Measurements from ENCODE around the gene RASGRF1.

The RASGRF1 gene

DNA sequence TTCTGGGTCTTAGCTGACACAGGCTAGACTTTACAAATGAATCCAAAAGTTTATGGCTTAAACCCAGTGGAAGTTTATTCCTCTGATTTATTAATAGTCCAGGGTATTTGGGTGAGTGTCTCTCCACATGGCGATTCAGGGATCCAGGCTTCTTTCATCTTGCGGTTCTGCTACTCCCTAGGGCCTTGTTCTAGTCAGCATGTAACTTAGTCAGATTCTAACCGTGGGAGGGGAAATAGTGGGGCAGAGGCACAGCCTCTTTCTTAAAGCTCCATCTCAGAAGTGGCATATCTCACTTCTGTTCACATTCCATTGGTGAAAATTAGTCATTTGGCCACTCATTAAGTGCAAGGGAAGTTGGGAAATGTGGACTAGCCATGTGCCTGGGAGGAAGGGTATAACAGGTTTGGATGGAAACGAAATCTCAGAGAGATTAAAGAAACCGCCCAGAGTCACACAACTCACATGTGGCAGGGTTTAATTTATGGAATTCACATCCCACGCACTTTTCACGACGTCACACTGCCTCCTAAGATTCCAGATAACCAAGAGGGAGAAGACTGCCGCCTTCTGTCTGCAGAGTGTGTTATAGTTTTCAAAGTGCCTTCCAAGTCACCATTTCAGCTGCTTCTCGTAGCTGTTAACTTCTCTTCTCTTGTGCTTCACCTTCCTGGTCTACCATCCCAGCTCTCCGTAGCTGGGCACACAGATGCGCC is 11.4 kb upstream of the RASGRF1 start:
- DNase-seq (ENCODE audit: low read depth in 2 of 2): no peak

DNA sequence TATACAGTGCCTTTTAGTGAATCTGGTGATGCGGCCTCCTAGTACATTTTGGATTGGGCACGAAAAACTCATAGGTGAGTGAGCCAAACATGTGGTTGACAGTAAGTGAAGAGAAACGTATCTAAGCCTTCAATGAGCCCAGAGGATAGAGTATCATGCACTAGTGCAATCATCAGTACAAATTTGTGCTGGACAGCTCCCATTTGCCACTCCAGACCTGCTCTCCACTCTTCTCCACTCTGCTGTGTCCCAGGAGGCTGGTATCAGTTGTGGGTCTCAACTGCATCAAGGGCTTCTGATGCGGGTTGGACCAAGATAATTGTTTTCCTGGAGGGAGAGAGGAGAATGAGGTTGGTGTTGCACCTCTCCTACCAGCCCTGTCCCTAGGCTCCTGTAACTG is 9.1 kb upstream of the RASGRF1 start:
- no peak for DNase-seq (ENCODE audit: low read depth in 2 of 2)

DNA sequence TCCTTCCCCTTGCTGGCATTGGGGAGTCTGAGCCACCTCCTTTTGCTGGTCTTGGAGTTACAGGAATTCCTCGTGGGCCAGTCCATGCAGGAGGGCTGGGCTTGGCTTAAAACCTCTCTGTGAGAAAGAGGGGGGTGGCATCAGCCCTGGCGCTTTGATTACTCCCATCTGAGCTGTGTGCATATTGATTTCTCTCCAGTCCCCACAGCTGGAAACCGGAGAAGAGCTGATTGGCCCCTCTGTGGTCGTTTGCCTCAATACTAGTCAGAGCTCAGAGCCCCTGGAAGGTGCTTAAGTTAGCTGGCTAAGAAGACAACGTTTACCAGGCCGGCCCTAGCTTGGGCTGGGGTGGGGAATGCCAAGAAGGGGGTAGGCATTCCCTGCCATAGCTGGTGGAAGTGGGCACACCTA is 4.0 kb upstream of the RASGRF1 start:
- no peak for DNase-seq (ENCODE audit: low read depth in 2 of 2)

DNA sequence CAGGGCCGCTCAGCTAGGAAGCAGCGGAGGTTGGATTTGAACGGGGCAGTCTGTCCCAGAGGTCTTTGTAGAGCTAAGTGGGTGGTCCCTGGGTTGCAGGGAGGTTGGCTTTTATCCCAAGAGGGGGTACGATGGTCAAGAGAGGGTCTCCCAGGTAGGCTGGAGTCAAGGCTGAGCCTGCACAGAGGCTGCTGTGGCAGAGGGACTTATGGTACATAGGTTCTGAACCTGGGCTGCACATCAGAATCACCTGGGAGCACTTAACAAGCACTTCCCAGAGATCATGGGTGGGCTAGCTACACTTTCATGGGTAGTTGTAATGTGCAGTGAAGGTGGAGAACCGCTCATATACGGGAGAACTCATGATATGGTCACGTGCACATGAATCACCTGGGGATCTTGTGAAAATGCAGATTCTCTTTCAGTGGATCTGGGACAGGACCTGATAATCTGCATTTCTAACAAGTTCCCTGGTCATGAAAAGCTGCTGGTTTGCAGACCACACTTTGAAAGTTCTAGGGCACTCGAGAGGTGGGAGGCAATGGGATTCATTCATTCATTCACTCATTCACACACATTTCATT is 2.9 kb upstream of the RASGRF1 start:
- DNase-seq (ENCODE audit: low read depth in 2 of 2): no peak

DNA sequence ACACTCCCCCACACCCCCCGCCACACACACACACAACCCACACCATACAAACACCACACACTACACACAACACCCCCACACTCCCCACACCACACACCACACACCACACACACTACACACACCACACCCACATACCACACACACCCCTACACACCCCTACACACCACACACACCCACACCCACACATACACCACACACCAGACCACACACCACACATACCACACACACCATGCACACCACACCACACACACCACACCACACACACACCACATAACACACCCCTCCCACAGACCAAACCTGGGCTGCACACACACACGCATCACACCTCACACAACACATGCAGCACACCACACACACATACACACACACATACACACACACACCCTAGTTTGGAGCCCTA is 1.8 kb upstream of the RASGRF1 start:
- DNase-seq (ENCODE audit: low read depth in 2 of 2): no peak

DNA sequence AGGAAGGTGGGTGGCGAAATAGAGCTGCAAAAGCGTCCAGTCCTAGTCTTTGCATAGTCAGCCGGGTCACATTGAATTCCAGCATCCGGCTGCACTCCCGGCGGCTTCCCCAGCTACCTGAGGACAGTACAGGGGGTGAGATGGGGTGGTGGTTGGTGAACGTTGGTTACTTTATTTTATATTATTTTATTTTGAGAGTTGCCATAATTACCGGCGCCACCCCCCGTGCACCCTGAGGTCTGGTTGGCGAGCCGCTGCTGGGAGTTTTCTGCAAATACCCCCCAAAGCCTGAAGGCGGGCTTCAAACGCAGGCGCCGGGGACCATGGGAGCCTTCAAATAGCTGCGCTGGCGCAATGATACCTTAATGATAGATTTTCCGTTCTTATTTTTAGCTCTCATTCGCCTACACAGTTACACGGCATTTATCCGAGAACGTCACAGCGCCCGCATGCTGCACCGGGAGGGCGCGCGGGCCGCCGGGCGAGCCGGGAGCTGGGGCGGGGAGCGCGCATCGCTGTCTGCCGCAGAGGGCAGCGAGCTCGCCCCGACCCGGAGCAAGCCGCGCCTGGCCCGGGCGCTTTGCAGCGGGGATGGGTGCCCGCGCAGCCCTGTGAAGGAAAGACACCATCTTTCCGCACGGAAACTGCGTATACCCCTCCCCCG is 756 bp upstream of the RASGRF1 start:
- DNase-seq (ENCODE audit: low read depth in 2 of 2): no peak

DNA sequence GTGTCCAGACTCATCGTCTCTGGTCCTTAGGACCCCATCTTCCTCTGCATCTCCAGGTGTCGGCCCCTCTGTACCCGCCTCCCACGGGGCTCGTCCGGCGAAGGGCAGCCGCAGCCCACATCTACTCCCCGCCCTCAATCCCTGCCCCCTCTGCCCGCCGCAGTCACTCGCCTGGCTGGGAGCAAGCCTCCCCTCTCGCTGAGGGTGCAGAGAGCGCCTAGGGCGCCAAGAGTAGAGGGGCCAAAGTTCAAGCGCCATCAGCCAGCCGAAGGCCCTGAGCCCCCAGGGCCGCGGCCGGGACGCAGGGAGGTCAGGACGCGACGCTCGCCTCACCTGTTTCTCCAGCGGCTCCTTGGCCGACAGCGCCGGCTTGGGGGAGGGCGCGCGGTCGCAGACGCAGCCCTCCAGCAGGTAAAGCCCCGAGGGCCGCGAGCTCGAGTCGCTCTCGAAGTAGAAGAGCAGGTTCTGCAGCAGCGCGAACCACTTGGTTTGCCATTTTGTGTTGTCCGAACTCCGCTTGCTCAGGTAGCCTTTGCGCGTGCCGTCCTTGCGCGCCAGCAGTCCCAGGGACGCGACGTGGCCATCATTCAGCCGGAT is 592 bp downstream of the RASGRF1 start:
- DNase-seq (ENCODE audit: low read depth in 2 of 2): no peak

DNA sequence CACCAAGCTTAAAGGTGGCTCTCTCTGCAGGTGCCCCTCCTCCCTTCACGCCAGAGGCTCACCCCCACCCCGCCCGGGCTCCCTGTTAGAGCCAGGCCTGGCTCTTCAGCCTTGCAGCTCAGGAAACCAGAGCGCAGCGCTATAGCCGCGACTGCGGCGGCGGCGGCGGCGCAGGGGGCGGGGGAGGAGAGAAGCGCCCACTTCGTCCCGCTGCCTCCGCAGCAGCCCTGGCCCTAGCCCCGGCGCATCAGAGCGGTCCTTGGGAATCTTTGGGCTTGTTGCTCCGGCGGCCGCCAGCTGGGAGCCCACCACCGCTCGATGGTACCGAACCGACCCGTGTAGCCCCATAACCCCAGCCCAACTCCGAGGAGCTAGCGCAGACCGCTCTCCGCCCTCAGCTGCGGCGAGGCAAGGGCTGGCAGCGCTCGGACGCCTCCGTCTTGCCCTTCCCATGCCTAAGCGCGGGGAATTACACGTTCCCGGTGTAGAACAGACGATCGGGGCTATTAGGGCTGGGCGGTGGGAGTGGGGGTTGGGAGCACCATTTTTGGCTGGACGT is 1.2 kb downstream of the RASGRF1 start:
- no peak for DNase-seq (ENCODE audit: low read depth in 2 of 2)

DNA sequence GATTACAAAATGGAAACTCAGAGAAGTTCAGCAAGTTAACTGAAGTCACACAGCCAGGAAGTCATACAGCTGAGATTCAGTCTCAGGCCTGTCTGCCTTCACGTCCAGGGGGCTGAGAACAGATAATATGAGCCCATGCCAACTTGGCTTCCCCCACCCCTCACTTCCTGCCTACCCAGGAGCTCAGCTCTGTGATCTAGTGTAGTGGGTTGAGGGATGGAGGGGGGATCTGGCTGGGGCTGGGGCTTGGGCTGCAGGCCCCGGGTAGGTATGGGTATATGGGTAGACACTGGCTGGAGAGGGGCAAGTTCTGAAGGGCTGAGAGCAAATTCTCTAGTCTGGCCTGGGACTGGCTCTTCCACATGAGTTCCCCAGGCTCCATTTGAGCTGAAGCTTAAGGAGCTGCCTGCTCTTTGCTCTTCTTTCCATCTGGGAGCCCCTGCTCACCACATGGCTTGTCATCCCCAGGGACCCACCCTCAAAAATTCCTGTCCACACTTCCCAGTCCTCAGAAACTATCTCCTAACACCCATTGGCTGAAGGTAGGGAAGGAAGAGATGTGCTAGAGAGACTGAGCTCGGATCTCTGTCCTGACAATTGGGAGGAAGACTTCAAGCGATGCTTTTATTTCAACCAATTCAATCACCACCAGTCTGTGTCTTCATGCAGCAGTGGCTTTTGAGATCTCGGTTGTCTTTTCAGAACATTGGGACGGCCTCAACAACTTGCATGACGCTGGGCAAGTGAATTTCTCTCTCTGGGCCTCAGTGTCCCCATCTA is 2.0 kb downstream of the RASGRF1 start:
- DNase-seq (ENCODE audit: low read depth in 2 of 2): no peak

DNA sequence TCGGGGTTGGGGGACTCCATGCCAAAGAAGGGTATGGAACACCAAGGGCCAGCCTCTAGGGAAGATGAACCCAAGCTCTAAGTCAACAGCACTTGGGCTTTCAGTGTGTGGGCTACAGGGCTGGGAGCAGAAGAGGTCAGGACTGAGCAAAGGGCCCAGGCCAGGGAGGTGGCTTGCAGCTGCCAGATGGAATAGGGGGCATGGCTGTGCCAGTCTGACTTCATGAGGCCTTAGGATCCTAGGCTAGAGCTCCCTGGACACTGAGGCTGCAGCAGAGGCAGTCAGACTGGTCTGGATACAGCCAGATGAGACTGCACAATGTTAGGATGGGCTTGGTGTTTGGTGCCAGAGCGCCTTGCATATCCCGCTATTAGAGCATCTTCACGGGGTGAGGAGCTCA is 3.8 kb downstream of the RASGRF1 start:
- DNase-seq (ENCODE audit: low read depth in 2 of 2): no peak

DNA sequence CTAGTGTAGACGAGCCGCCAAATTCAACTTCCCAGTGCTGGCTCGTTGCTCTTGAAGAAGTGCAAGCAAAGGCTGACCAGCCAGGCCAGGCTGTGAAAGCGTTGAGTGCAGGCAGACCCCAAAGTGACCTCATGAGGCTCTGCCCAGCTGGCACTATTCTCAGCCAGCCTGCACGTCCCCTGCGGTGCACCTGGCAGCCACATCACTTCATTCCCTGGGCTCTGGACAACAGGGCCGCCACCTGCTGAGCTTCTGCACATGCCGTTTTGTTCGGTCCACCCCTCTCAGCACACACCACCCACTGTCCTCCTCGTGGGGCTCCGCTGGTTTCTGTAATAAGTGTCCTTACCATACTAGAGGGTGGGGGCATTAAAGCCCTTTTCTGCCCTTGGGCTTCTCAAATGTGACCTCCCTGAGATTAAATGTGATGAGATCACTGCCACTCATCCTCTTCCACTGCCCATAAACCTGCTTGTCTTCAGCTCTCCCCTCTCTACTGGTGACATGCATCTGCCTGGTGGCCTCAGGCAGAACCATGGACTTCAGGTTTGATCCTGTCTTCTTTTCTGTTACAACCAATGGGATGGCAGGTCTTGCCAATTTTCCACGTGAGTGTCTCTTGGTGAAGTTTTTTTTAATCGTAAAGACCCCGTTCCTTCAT is 6.1 kb downstream of the RASGRF1 start:
- no peak for DNase-seq (ENCODE audit: low read depth in 2 of 2)

DNA sequence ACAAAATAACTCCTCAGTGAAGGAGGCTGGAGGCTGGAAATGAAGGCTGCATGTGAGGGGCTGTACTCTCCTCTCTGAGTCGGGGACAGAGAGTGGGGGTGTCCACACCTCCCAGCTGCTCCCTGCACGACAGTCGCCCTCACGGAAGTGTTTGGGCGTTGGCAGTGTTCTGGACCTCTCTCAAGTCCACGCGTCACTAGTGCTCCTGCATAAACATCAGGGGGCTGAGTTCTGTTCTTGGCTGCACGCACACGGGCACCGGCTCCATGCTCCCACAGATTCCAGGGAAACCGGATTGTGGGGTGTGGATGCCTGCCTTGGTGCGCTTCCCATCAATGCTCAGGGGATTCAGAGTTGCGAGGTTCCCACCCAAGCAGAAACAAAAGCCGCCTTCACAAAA is 7.4 kb downstream of the RASGRF1 start:
- no peak for DNase-seq (ENCODE audit: low read depth in 2 of 2)

DNA sequence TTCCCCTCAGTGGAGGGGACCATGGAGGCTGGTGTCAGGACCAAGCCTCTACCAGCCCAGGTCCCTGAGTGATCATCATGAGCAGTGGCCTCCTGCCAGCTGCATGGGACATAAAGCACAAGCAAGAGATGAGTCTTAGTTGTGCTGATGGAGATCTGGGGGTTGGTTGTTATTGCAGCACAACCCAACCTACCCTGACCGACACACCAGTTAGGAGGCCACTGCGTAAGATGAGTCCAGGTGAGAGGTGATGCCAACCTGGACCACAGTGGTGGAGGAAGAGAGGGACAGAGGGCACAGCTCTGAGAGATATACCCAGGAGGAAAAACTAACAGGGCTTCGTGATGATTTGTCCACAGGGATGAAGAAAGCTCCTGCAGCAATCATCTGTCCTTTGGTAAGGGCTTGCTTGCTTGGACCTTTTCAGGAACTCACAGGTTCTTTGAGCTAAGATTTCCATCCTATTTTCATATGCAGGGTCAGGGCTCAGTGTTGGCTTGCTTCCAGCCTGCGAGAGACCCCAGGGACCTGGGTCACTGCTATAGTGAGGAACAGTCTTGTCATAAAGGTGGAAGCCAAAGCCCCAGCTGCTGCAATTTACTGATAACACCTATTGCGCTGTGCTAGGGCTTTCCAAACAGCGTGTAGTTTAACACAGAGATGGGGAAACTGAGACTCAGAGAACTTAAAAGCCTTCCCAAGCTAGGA is 8.1 kb downstream of the RASGRF1 start:
- no peak for DNase-seq (ENCODE audit: low read depth in 2 of 2)

DNA sequence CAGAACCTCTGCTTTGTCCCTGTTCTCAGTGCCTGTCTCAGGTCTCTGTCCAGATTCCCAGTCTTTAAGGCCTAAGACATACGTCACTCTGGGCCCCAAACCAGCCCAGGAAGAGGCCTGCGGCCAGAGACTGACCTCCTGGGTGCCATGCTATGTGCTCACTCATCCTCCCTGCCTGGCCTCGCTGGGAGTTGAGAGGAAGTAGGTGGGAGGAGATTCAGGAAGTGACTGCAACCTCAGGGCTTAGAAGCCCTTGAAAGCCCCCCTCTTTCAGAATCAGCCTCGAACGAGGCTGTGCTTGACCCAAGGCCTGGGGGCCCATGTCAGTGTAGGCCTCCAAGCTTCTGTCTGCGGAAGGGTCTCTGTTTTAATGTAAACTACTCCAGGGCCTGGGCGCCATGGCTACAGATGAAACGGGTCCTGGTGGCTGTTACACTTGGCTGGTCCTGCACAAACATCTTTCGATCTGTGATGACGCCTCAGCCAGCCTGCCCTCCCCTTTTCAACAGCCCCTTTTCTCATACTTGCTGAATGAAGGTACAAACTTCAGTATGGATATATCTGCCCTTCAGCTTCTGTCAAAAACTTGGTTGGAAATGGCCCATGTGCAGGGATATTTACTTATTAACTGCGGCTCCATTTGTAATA is 11.7 kb downstream of the RASGRF1 start:
- no peak for DNase-seq (ENCODE audit: low read depth in 2 of 2)

DNA sequence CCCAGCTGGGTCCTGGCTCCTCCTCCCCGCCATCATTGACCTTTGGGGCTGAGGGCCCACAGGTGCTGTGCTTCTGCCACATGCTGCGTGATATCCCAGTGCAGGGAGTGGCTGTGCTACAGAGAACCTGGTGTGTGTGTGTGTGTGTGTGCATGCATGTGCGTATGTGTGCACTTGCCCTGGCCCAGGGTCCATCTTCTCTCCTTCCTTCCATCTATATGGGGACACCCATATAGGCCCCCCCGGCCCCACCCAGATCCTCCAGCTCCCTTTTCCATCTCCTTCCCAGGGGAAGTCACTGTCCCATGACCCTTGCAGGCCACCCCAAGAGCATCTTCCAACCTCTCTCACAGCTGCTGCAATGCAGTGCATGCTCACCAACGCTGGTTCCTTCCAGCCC is 12.6 kb downstream of the RASGRF1 start:
- no peak for DNase-seq (ENCODE audit: low read depth in 2 of 2)

DNA sequence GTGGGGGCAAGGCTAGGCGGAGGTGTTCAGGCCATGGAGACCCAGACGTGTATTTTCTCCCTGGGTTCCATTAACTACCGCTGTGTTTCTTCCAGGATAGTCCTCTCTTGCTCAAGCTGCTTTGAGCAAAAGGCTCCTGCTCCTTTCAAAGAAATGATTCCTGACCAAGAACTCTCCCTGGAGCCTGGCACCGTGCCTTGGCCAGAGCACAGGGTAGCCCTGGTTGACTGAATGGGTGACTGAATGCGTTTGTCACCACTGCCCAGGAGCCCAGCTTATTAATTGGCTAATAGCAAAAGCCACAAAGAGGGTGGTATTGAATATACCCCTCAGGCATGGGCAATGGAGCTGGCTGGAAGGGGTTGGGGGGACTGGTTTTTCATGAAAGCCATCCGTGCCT is 13.9 kb downstream of the RASGRF1 start:
- no peak for DNase-seq (ENCODE audit: low read depth in 2 of 2)

DNA sequence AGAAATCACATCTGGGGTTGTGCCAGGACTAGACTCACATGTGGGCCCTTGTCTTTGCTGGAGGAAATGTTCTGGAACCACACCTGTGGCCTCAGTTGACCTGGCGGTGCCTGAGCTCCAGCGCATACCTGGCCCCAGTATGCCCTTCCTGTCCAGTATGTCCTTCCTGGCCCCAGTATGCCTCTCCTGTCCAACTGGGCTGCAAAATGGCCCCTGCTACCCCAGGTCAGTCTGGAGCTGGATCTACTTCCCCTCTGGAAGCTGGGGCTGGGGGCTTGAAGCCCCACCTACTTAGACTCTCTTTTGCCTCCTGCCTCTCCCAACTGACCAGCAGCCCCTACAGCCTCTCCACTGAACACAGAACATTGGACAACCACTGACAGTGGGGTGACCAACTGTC is 15.3 kb downstream of the RASGRF1 start:
- DNase-seq (ENCODE audit: low read depth in 2 of 2): no peak

DNA sequence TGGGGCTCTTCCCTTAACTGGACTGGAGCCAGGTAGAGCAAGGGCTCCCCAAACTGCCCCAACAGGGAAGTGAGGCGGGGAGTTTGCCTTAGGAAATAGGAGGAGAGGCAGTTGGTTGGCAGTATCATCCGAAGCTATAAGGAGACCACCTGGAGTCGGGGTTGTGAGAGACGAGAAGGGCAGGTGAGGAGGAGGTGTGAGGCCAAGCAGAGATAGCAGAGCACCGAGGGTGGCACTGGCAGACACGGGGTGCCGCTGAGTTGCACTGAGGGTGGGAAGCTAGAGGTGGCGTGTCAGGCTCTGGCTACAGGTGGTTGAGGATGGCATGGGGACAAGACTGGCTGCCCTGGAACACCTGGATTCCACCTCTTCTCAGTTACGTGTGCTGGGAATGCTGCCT is 17.2 kb downstream of the RASGRF1 start:
- no peak for DNase-seq (ENCODE audit: low read depth in 2 of 2)

DNA sequence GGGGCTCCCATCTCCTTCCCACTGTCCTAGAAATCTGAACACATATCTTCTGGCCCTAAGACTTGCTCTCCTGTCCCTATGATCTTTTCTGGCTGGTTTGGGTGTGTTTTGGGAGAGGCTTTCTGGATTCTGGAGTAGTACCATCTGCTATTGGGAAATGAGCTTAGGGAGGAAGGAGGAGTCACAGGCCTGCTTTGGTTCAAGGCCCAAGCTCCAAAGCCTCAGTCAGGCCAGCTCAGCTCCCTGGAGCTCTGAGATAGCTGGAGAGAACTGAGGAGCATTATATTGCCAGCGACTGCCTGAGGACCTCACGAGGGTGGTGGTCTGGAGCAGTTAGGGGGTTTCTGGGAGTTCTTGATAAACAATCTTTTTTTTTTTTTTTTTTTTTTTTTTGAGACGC is 18.7 kb downstream of the RASGRF1 start:
- DNase-seq (ENCODE audit: low read depth in 2 of 2): no peak

DNA sequence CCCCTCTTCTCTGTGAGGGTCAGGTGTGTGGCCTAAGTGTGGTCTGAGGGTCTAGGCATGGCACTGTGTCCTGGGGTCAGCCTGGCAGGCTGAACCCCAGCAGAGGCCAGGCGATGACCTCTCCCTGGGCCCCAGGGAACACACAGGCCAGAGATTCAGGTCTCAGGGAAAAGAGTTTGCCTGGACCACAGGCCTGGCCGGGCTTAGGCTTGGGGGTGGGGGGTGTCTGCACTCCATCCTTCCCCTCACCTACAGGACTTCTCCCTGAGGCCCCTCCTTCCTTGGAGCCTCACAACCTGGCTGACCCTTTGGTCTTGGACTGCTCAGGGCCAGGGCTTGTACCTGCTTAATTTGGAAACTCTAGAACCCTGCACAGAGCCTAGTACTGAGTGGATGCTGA is 21.8 kb downstream of the RASGRF1 start:
- DNase-seq (ENCODE audit: low read depth in 2 of 2): no peak
